SK-N-MC (cell line): Measurements from ENCODE around the gene TEX9.

Source experiments
- EZH2 ChIP-seq: fragments of 200-600 bp; sonication (generic); IDR thresholded peaks from one replicate; pipeline ENCODE4 v1.6.1; 2017; ENCODE audit warnings: antibody characterized with exemption
- POLR2AphosphoS5 ChIP-seq: IDR thresholded peaks from 2 replicates; pipeline ENCODE4 v1.6.1; 2012; ENCODE audit warnings: mild to moderate bottlenecking, low read depth, low read length, borderline replicate concordance

DNA sequence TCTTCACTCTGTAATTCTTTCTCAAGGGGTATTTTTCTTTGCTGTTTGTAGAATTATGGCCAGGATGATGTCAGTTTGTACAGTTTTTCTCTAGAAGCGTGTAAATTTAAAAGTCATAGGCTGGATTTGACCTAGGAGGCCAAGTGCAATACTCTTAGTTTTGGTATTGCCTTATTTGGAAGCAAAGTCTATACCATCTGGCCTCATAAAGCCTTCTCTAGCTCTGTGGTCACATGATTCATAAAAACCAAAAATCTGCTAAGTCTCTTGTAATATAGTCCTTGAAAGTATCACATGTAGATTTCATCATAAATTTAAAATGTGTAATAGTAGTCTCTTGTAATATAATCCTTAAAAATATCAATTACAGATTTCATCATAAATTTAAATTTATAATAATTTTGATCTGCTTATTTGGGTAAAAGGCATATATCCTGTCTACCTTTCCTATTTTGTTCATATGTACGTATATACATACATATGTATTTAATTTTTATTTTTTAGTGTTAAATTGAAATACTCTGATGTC, 25.6 kb downstream of the TEX9 start:
- TF ChIP-seq EZH2, result no peak
- no peak for TF ChIP-seq POLR2AphosphoS5
